Erythroblast (primary cell): ENCODE data around the gene SNRNP70.

Experiments
- GATA1 ChIP-seq: IDR thresholded peaks from 2 replicates; pipeline ENCODE4 v1.6.1; 2011; ENCODE audit warnings: low read depth, mild to moderate bottlenecking, control low read depth, low read length, moderate library complexity
- POLR2A ChIP-seq: IDR thresholded peaks from 2 replicates; pipeline ENCODE4 v1.6.1; 2011; ENCODE audit warnings: mild to moderate bottlenecking, low read length

DNA sequence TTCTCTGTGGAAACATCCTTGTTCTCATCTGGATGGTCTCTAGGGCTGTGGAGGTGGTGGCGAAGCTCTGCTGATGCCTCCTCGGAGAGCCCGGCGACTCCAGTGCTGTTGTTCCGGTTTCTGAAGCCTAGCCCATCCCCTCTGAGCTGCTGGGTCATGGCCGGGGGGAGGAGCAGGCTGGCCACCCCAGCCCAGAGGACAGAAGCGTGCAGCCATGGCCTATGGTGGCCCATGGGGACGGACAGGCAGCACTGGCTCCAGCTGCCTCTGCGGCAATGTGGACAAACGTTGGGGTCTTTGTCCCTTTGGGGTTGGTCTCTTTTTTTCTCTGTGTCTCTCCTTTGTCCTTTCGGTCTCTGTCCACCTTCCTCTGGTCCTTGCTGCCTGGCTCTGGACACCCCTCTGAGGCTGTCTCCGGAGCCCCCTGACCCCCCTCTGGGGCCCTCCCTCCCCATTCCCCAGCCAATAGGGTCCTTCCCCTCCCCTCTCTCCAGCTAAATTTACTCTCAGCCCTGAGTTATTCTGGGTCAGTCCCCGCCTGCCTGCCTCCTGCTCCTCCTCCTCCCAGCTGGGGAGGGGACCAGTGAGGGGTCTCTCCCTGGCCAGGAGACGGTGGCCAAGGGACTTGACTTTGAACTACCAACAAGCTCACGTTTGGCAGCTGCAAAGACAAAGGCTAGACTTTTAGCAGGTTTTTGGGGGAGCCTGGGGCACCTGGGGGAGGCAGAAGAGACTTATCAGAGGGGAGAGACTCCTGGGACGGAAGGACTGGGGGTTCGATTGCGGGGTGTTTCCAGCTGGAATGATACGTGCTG, 70.0 kb downstream of the SNRNP70 start, which contains the start of gene HRC:
- TF ChIP-seq POLR2A (no peak), GATA1 (no peak)
